Activated B cell treated with CpG ODN at 0.5 μM for 24 hours (primary cell): ENCODE results near the gene CAMTA1. TPM values are rescaled to one million over a fixed set of nuclear protein-coding genes. Genes with fewer than 3 reads are reported as not detected.

ENCODE experiments used
- ATAC-seq: fragments of 200-7000 bp; cut with Tn5 transposase; one replicate; pipeline ENCODE4 v1.10.0; 2021; ENCODE audit warnings: low read depth, mild to moderate bottlenecking, moderate library complexity
- CTCF ChIA-PET: fragments of 350-600 bp; sonication (Branson Sonifier 250); formaldehyde crosslinking; loops from one replicate; lab custom pipeline; 2021; ENCODE audit warnings: antibody characterized with exemption; lab: Charles Lee
- POLR2A ChIA-PET: fragments of 350-600 bp; sonication (Branson Sonifier 250); formaldehyde crosslinking; loops from one replicate; lab custom pipeline; 2021; ENCODE audit warnings: antibody characterized with exemption; lab: Charles Lee
- DNase-seq: peaks from one replicate; pipeline ENCODE4 v3.0.0; 2022
- H3K27ac Mint-ChIP-seq: one replicate; pipeline ENCODE4 v1.8.0; 2020; ENCODE audit warnings: mixed read lengths
- H3K27me3 Mint-ChIP-seq: one replicate; pipeline ENCODE4 v1.8.0; 2021; ENCODE audit warnings: mixed read lengths
- H3K36me3 Mint-ChIP-seq: one replicate; pipeline ENCODE4 v1.8.0; 2021; ENCODE audit warnings: low read depth, mixed read lengths
- H3K4me1 Mint-ChIP-seq: one replicate; pipeline ENCODE4 v1.8.0; 2021; ENCODE audit warnings: mixed read lengths
- H3K4me3 Mint-ChIP-seq: one replicate; pipeline ENCODE4 v1.8.0; 2020; ENCODE audit warnings: mild to moderate bottlenecking, mixed read lengths
- H3K9me3 Mint-ChIP-seq: one replicate; pipeline ENCODE4 v1.8.0; 2020; ENCODE audit warnings: mixed read lengths
- intact Hi-C: fragments of 100-400 bp; cut with micrococcal nuclease; formaldehyde crosslinking; loops from one replicate; pipeline ENCODE4 v1.15.1; 2024
- total RNA-seq: library from RNA; stranded (reverse); gene quantifications from 2 replicates; pipeline ENCODE4 v1.2.3, GENCODE V29; 2022
- TF ChIP-seq, protein P1 (sequence below): fragments of 200-600 bp; IDR thresholded peaks from one replicate; pipeline ENCODE4 v1.8.0; 2022; ENCODE audit warnings: antibody characterized with exemption, mild to moderate bottlenecking

CAMTA1 gene
- total RNA-seq, 1 donor from 2014 or later: 49.8 TPM

DNA sequence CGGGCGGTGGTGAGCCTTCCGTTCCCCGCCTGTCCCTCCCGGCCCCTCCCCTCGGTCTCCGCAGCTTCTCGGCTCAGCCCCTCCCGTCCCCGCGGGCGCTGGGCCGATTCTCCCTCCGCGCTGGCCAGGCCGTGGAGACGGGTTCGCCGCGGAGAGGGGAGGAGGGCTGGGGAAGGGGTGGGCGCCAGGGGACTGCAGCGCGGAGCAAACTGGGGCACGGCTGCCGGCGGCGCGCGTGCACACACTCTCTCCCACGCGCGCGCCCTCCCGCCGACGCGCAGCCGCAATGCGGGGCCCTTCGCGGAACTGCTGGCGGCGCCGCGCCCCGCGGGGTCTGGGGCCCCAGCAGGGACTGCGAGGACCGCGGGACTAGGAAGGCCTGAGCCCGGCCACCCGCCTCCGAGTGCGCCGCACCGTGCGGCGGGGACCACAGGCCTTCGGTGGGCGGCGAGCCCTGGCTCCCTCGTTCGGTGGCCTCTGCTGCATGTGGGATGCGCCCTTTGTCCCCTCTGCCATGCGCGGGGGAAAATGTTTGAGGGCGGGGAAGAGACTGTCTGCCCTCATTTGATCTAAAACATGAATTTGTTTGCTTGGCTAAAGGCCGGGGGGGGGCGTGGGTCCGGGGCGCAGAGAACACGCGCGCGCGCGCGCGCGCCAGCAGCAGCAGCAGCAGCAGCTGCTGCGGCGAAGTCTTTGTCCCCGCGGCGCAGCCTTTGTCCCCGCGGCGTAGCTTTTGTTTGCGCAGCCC lies 895.1 kb downstream of the CAMTA1 start:
- Mint-ChIP-seq H3K9me3 (no peaks in the 10 kb centered on the region), H3K4me3 (peak overlapping the region; percentile 82), H3K36me3 (no peaks in the 10 kb centered on the region), H3K27me3 (peaks cover 5% of the 10 kb centered on the region), H3K4me1 (no peaks in the 10 kb centered on the region), H3K27ac (no peak overlapping the region)
- intact Hi-C loops: no loop called here
- ChIA-PET CTCF (interaction anchor here (1.0 to 1.3 kb wide), 3 partner anchors 11 to 72 kb away, joined by 3 to 4 read pairs (median 4); no protein-coding TSS in a partner anchor), POLR2A (interaction anchor here (1.1 to 1.8 kb wide), 2 partner anchors 25 to 164 kb away, joined by 3 to 6 read pairs; no protein-coding TSS in a partner anchor)
- ATAC-seq (peak; percentile 57), DNase-seq (peak; percentile 38)
- TF ChIP-seq, protein P1, sequence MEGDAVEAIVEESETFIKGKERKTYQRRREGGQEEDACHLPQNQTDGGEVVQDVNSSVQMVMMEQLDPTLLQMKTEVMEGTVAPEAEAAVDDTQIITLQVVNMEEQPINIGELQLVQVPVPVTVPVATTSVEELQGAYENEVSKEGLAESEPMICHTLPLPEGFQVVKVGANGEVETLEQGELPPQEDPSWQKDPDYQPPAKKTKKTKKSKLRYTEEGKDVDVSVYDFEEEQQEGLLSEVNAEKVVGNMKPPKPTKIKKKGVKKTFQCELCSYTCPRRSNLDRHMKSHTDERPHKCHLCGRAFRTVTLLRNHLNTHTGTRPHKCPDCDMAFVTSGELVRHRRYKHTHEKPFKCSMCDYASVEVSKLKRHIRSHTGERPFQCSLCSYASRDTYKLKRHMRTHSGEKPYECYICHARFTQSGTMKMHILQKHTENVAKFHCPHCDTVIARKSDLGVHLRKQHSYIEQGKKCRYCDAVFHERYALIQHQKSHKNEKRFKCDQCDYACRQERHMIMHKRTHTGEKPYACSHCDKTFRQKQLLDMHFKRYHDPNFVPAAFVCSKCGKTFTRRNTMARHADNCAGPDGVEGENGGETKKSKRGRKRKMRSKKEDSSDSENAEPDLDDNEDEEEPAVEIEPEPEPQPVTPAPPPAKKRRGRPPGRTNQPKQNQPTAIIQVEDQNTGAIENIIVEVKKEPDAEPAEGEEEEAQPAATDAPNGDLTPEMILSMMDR: no peak

DNA sequence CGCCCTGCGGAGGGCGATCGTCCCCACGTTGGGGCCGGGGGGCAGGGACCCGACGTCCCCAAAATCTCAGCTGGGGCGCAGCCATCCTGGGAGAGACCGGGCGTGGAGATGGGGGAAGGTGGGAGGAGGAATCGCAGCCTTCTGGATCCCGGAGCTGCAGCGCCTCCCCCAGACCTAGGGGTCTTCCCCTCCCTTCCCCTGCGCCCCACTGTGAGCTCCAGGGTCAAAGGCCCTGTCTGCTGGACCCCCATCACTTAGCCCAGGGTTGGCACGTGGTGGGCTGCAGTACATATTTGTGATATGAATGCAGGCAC lies 895.7 kb downstream of the CAMTA1 start:
- H3K9me3 Mint-ChIP-seq: no peaks in the 10 kb centered on the region
- H3K36me3 Mint-ChIP-seq: no peaks in the 10 kb centered on the region
- H3K4me1 Mint-ChIP-seq: no peaks in the 10 kb centered on the region
- POLR2A ChIA-PET: interaction anchor here (1.8 kb wide), 1 partner anchor 24 kb away, joined by 6 read pairs; no protein-coding TSS in a partner anchor
- H3K27ac Mint-ChIP-seq: no peak overlapping the region
- TF ChIP-seq, protein P1: no peak
- peak overlapping the region; percentile 78 for H3K4me3 Mint-ChIP-seq
- intact Hi-C loops: no loop called here
- DNase-seq: no peak
- CTCF ChIA-PET: interaction anchor here (1.1 to 1.3 kb wide), 2 partner anchors 12 to 72 kb away, joined by 4 read pairs; no protein-coding TSS in a partner anchor
- peaks cover 8% of the 10 kb centered on the region for H3K27me3 Mint-ChIP-seq
- ATAC-seq: no peak

DNA sequence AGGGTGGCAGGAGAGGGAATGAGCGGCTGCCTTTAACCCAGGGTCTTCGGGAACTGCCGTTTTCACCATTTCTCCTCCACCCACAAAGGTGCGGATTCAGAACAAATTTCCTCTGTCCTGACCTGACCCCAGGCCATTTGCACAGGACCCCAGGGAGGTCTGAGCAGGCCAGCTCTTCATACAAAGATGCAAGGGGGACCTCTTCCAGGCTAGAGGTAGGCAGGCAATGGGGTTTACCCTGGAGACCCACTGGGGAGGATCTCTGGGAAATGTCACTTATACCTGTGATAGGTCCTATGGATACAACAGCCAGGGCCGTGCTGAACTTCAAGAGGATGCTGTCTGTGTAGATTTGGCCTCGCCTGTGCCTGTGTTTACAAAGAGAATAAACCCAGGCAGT lies 896.1 kb downstream of the CAMTA1 start:
- Mint-ChIP-seq H3K27ac (no peak overlapping the region), H3K27me3 (peaks cover 10% of the 10 kb centered on the region), H3K9me3 (no peaks in the 10 kb centered on the region), H3K4me1 (no peaks in the 10 kb centered on the region), H3K4me3 (no peak overlapping the region), H3K36me3 (no peaks in the 10 kb centered on the region)
- DNase-seq (no peak), ATAC-seq (no peak)
- TF ChIP-seq, protein P1: no peak
- CTCF ChIA-PET: interaction anchor here (1.1 to 1.3 kb wide), 2 partner anchors 12 to 71 kb away, joined by 4 read pairs; no protein-coding TSS in a partner anchor
- POLR2A ChIA-PET: no interaction called here
- intact Hi-C loops: no loop called here

DNA sequence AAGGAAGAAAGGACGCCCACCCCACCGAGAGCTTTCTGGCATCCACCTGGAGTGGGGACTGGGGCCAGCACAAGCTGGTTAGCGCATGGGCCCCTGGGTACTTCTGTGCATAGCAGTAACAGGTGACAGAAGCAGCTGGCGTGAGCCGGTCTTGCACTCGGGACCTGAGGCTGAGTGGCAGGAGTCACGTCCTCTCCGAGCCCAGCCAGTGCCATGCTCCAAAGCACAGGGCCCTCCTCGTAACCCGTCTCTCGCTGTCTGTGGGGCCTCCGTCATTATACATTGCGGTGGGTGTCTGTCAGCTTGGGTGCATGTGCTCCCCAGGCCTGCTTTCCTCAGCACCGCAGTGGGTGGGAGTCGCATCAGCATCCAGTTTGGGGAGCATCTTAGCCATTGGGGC lies 898.3 kb downstream of the CAMTA1 start:
- ChIA-PET POLR2A (no interaction called here), CTCF (no interaction called here)
- no peaks in the 10 kb centered on the region for H3K9me3 Mint-ChIP-seq
- H3K27ac Mint-ChIP-seq: no peak overlapping the region
- intact Hi-C loops: no loop called here
- DNase-seq (no peak), ATAC-seq (no peak)
- H3K4me3 Mint-ChIP-seq: no peak overlapping the region
- TF ChIP-seq, protein P1: no peak
- no peaks in the 10 kb centered on the region for H3K36me3 Mint-ChIP-seq
- H3K27me3 Mint-ChIP-seq: peaks cover 10% of the 10 kb centered on the region
- no peaks in the 10 kb centered on the region for H3K4me1 Mint-ChIP-seq

DNA sequence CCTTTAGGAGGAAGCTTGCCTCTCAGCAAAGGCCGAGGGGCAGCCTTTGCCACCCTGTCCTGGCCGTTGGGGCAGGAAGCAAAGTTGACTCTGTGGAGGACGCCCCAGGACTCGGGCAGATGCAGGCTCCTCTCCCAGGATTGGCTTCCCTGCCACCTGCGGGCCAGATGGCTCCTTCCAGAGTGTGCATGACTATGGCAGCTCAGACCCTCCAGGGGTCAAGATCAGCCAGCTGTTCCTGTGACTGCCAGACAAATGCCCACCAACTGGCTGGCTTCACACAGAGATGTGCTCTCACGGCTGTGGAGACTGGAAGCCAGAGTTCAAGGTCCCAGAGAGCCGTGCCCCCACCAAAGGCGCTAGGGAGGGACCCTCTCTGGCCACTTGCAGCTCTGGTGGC lies 898.9 kb downstream of the CAMTA1 start:
- ChIA-PET POLR2A (no interaction called here), CTCF (no interaction called here)
- no peaks in the 10 kb centered on the region for H3K9me3 Mint-ChIP-seq
- intact Hi-C loops: no loop called here
- H3K27me3 Mint-ChIP-seq: peaks cover 10% of the 10 kb centered on the region
- no peak overlapping the region for H3K27ac Mint-ChIP-seq
- H3K4me3 Mint-ChIP-seq: no peak overlapping the region
- TF ChIP-seq, protein P1: no peak
- H3K36me3 Mint-ChIP-seq: no peaks in the 10 kb centered on the region
- ATAC-seq (no peak), DNase-seq (no peak)
- H3K4me1 Mint-ChIP-seq: no peaks in the 10 kb centered on the region
